Mesenchymal stem cell (in vitro differentiated cells and primary cell): ENCODE data around the gene VKORC1L1. TPM values are rescaled to one million over a fixed set of nuclear protein-coding genes. Genes with fewer than 3 reads are reported as not detected.

Source experiments
- DNase-seq: peaks from one replicate; pipeline ENCODE4 v3.0.0-alpha.2; 2013
- H2AFZ ChIP-seq: one replicate; pipeline ENCODE4 v1.6.1; 2013; ENCODE audit warnings: low read depth, mild to moderate bottlenecking, control low read depth, inconsistent platforms, low read length, moderate library complexity
- H2AK5ac ChIP-seq: 2 replicates; pipeline ENCODE4 v1.6.1; 2013; ENCODE audit warnings: low read length, moderate library complexity, mild to moderate bottlenecking, inconsistent platforms; ENCODE audit not compliant: severe bottlenecking
- H2BK120ac ChIP-seq: one replicate; pipeline ENCODE4 v1.6.1; 2013; ENCODE audit warnings: low read depth, mild to moderate bottlenecking, inconsistent platforms, low read length, moderate library complexity
- H2BK12ac ChIP-seq, 2 experiments: one replicate each; pipeline ENCODE4 v1.6.1; 2013; ENCODE audit warnings: inconsistent platforms in 2 of 2, low read length in 2 of 2, mild to moderate bottlenecking in 2 of 2, moderate library complexity in 2 of 2, control low read depth in 1 of 2
- H2BK15ac ChIP-seq: one replicate; pipeline ENCODE4 v1.6.1; 2013; ENCODE audit warnings: mild to moderate bottlenecking, low read depth, inconsistent platforms; ENCODE audit not compliant: poor library complexity, severe bottlenecking
- H2BK5ac ChIP-seq: 2 replicates; pipeline ENCODE4 v1.6.1; 2013; ENCODE audit warnings: low read depth, mild to moderate bottlenecking, low read length, control low read depth, inconsistent platforms; ENCODE audit not compliant: poor library complexity, severe bottlenecking
- H3K14ac ChIP-seq, 2 experiments: one replicate each; pipeline ENCODE4 v1.6.1; 2013; ENCODE audit warnings: inconsistent platforms in 2 of 2, low read length in 2 of 2, control low read depth in 1 of 2, mild to moderate bottlenecking in 1 of 2, moderate library complexity in 1 of 2
- H3K18ac ChIP-seq, 2 experiments: one replicate each; pipeline ENCODE4 v1.6.1; 2013; ENCODE audit warnings: inconsistent platforms in 2 of 2, low read length in 2 of 2, control low read depth in 1 of 2, low read depth in 1 of 2, mild to moderate bottlenecking in 1 of 2
- H3K23ac ChIP-seq, 2 experiments: one replicate each; pipeline ENCODE4 v1.6.1; 2013; ENCODE audit warnings: inconsistent platforms in 2 of 2, low read length in 2 of 2, mild to moderate bottlenecking in 2 of 2, moderate library complexity in 2 of 2, control low read depth in 1 of 2
- H3K27ac ChIP-seq: 2 replicates; pipeline ENCODE4 v1.5.1; 2013; ENCODE audit warnings: mild to moderate bottlenecking, moderate library complexity, low read length, control low read depth, inconsistent platforms; ENCODE audit not compliant: poor library complexity, severe bottlenecking
- H3K27me3 ChIP-seq, 2 experiments: 2 replicates each; pipeline versions ENCODE4 v1.6.1 to v1.7.0; 2013; ENCODE audit warnings: low read length in 2 of 2, mild to moderate bottlenecking in 2 of 2, moderate library complexity in 2 of 2, control low read depth in 1 of 2, inconsistent platforms in 1 of 2; ENCODE audit not compliant: control insufficient read depth in 1 of 2, insufficient read depth in 1 of 2
- H3K36me3 ChIP-seq, 2 experiments: 2 replicates each; pipeline versions ENCODE4 v1.6.1 to v1.7.0; 2013; ENCODE audit warnings: low read length in 2 of 2, control low read depth in 1 of 2, inconsistent platforms in 1 of 2, low read depth in 1 of 2, mild to moderate bottlenecking in 1 of 2; ENCODE audit not compliant: insufficient read depth in 2 of 2, control insufficient read depth in 1 of 2
- H3K4ac ChIP-seq, 2 experiments: one replicate each; pipeline ENCODE4 v1.6.1; 2013; ENCODE audit warnings: inconsistent platforms in 2 of 2, low read length in 2 of 2, mild to moderate bottlenecking in 2 of 2, moderate library complexity in 2 of 2, control low read depth in 1 of 2, low read depth in 1 of 2
- H3K4me1 ChIP-seq: 2 replicates; pipeline ENCODE4 v1.6.1; 2013; ENCODE audit warnings: low read depth, low read length, control low read depth; ENCODE audit not compliant: control insufficient read depth, insufficient read depth
- H3K4me2 ChIP-seq: 2 replicates; pipeline ENCODE4 v1.6.1; 2013; ENCODE audit warnings: low read length, mild to moderate bottlenecking, inconsistent platforms; ENCODE audit not compliant: poor library complexity, severe bottlenecking
- H3K4me3 ChIP-seq, 2 experiments: 2 replicates each; pipeline versions ENCODE4 v1.5.1 to v1.7.0; 2013; ENCODE audit warnings: low read length in 2 of 2, mild to moderate bottlenecking in 2 of 2, control low read depth in 1 of 2, low read depth in 1 of 2; ENCODE audit not compliant: insufficient read depth in 1 of 2
- H3K79me1 ChIP-seq: replicated peaks from 2 replicates; pipeline ENCODE4 v1.6.1; 2013; ENCODE audit warnings: mild to moderate bottlenecking, control low read depth, low read length, inconsistent platforms; ENCODE audit not compliant: poor library complexity, severe bottlenecking
- H3K9ac ChIP-seq: 2 replicates; pipeline ENCODE4 v1.7.0; 2013; ENCODE audit warnings: mild to moderate bottlenecking, low read length, moderate library complexity
- H3K9me3 ChIP-seq: 2 replicates; pipeline ENCODE4 v1.7.0; 2013; ENCODE audit warnings: mild to moderate bottlenecking, low read length; ENCODE audit not compliant: control insufficient read depth
- H4K8ac ChIP-seq: one replicate; pipeline ENCODE4 v1.6.1; 2013; ENCODE audit warnings: inconsistent platforms, mild to moderate bottlenecking, low read length, moderate library complexity
- H4K91ac ChIP-seq: one replicate; pipeline ENCODE4 v1.6.1; 2013; ENCODE audit warnings: mild to moderate bottlenecking, low read length, inconsistent platforms
- WGBS: methylation state at CpG from one replicate; pipeline ENCODE4 v1.1.7; 2013; ENCODE audit warnings: mixed read lengths; 5-methylcytosine and 5-hydroxymethylcytosine counted together
- small RNA-seq: library from polyadenylated mRNA; stranded (forward); fragments of <200 nt; extraction: miRNeasy Mini kit (QIAGEN cat#:217004); gene quantifications from one replicate; pipeline ENCODE3, GENCODE V24; 2013; ENCODE audit warnings: low read depth

Gene VKORC1L1

GRCh38 chr7:66007232-66007631 is 134.4 kb downstream of the VKORC1L1 start:
- Histone ChIP-seq H2BK120ac (no peak overlapping the region), H2BK15ac (no peak overlapping the region), H3K18ac (no peak overlapping the region), H3K23ac (no peak overlapping the region), H3K79me1 (no peaks in the 10 kb centered on the region), H3K4me2 (no peak overlapping the region), H4K91ac (no peak overlapping the region), H2BK5ac (no peak overlapping the region), H2AFZ (no peak overlapping the region), H3K27ac (no peak overlapping the region), H3K4ac (no peak overlapping the region), H3K36me3 (no peaks in the 10 kb centered on the region), H3K9ac (no peak overlapping the region), H2AK5ac (no peak overlapping the region), H2BK12ac (no peak overlapping the region), H3K9me3 (no peaks in the 10 kb centered on the region), H3K27me3 (no peaks in the 10 kb centered on the region), H3K4me1 (no peaks in the 10 kb centered on the region), H3K4me3 (no peak overlapping the region), H4K8ac (no peak overlapping the region), H3K14ac (no peak overlapping the region)
- no peak for DNase-seq
- 95% methylated on average over 2 of the region's 6 CpGs for WGBS

Small RNAs within 50 kb of the gene (small RNA-seq; reads per million reads assigned to genes)
- gene AC073261.1 (not detected), gene RNU6-973P (not detected)
